Mesendoderm (in vitro differentiated cells): ENCODE data around the gene DST.

Source experiments
- DNase-seq: peaks from one replicate; pipeline ENCODE4 v3.0.0; 2013
- H2AK5ac ChIP-seq: 2 replicates; pipeline ENCODE4 v1.6.1; 2013; ENCODE audit warnings: low read length, inconsistent platforms
- H2BK120ac ChIP-seq: 2 replicates; pipeline ENCODE4 v1.6.1; 2013; ENCODE audit warnings: low read depth, mild to moderate bottlenecking, low read length, moderate library complexity, mixed read lengths
- H2BK15ac ChIP-seq: replicated peaks from 2 replicates; pipeline ENCODE4 v1.6.1; 2013; ENCODE audit warnings: low read depth, mild to moderate bottlenecking, moderate library complexity
- H2BK5ac ChIP-seq: 2 replicates; pipeline ENCODE4 v1.6.1; 2013; ENCODE audit warnings: low read length, inconsistent platforms
- H3K18ac ChIP-seq: 2 replicates; pipeline ENCODE4 v1.6.1; 2013; ENCODE audit warnings: mild to moderate bottlenecking, low read length, mixed read lengths
- H3K23ac ChIP-seq: one replicate; pipeline ENCODE4 v1.6.1; 2013; ENCODE audit warnings: low read length
- H3K27ac ChIP-seq: 2 replicates; pipeline ENCODE4 v1.5.1; 2013; ENCODE audit warnings: low read depth, mild to moderate bottlenecking, inconsistent platforms, low read length, moderate library complexity
- H3K27me3 ChIP-seq: 2 replicates; pipeline ENCODE4 v1.6.1; 2013; ENCODE audit warnings: low read length, control low read depth, mild to moderate bottlenecking, inconsistent platforms; ENCODE audit not compliant: insufficient read depth, poor library complexity
- H3K36me3 ChIP-seq: 2 replicates; pipeline ENCODE4 v1.6.1; 2013; ENCODE audit warnings: low read length, inconsistent platforms; ENCODE audit not compliant: control insufficient read depth, insufficient read depth
- H3K4ac ChIP-seq: one replicate; pipeline ENCODE4 v1.6.1; 2013; ENCODE audit warnings: low read depth, mild to moderate bottlenecking, low read length, moderate library complexity
- H3K4me1 ChIP-seq: 2 replicates; pipeline ENCODE4 v1.6.1; 2013; ENCODE audit warnings: low read depth, low read length, inconsistent platforms; ENCODE audit not compliant: control insufficient read depth
- H3K4me2 ChIP-seq: 2 replicates; pipeline ENCODE4 v1.6.1; 2013; ENCODE audit warnings: low read length
- H3K4me3 ChIP-seq: 2 replicates; pipeline ENCODE4 v1.5.1; 2013; ENCODE audit warnings: mild to moderate bottlenecking, low read length
- H3K56ac ChIP-seq: one replicate; pipeline ENCODE4 v1.6.1; 2013; ENCODE audit warnings: low read length
- H3K79me1 ChIP-seq: 2 replicates; pipeline ENCODE4 v1.6.1; 2013; ENCODE audit warnings: low read length, inconsistent platforms
- H3K79me2 ChIP-seq: 2 replicates; pipeline ENCODE4 v1.6.1; 2013; ENCODE audit warnings: mild to moderate bottlenecking, low read length; ENCODE audit not compliant: control insufficient read depth, insufficient read depth
- H3K9ac ChIP-seq: 2 replicates; pipeline ENCODE4 v1.6.1; 2013; ENCODE audit warnings: low read length, inconsistent platforms
- H4K5ac ChIP-seq: one replicate; pipeline ENCODE4 v1.6.1; 2013; ENCODE audit warnings: low read length
- H4K8ac ChIP-seq: one replicate; pipeline ENCODE4 v1.6.1; 2013; ENCODE audit warnings: low read depth, mild to moderate bottlenecking, control low read depth, low read length, moderate library complexity
- WGBS: extraction: QIAGEN DNeasy Blood & Tissue Kit; methylation state at CpG from one replicate; pipeline ENCODE4 v1.1.7; 2013; ENCODE audit warnings: low lambda C conversion rate, missing lambda C conversion rate; ENCODE audit not compliant: insufficient coverage; ENCODE audit errors: extremely low coverage; 5-methylcytosine and 5-hydroxymethylcytosine counted together

The DST gene

DNA sequence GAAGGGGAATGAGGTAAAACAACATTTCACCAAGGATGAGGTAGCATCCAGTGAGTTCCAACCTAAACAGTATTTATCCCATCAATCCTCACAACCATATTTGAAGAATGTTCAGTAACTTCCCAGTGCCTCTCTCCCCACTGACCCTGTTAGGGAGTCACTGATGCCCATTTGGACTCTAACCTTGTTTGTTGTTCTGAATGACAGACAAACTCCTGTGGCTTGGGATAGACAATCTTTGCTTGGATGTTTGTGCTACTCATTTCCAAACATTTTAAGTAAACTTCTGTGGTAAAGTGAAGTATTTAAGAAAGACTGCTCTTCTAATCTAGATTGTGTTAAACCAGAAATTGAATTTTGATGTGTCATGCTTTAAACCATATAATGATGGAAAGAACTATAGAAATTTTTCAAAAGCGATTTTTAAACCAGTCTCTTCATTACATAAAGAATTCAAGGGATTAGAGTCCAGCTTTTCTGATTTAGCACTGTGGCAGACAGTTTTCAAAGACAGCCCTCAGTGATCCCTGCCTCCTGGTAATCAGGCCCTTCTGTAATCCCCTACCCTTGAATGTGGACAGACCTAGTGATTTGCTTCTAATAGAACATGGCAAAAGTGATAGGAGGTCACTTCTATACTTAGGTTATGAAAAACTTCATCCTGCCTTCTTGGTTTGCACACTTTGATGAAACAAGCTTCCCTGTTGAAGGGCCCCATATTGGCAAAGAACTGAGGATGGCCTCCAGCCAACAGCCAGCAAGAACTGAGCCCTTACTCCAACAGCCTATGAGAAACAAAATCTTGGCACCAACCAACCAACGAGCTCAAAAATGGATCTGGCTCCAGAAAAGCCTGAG lies 191.6 kb downstream of the DST start:
- H3K23ac ChIP-seq, result no peak overlapping the region
- no peaks in the 10 kb centered on the region for H3K79me1 ChIP-seq
- no peak overlapping the region for H3K4me2 ChIP-seq
- no CpG with 5 or more reads among the region's 2 CpGs for WGBS
- no peak overlapping the region for H2BK5ac ChIP-seq
- no peak overlapping the region for H3K56ac ChIP-seq
- H3K36me3 ChIP-seq, result no peaks in the 10 kb centered on the region
- no peak overlapping the region for H3K27ac ChIP-seq
- no peak overlapping the region for H2AK5ac ChIP-seq
- no peak overlapping the region for H3K9ac ChIP-seq
- H2BK15ac ChIP-seq, result no peak overlapping the region
- H3K79me2 ChIP-seq, result no peaks in the 10 kb centered on the region
- no peak overlapping the region for H4K8ac ChIP-seq
- no peak for DNase-seq
- no peak overlapping the region for H2BK120ac ChIP-seq
- no peak overlapping the region for H3K4me3 ChIP-seq
- no peaks in the 10 kb centered on the region for H3K27me3 ChIP-seq
- H3K18ac ChIP-seq, result no peak overlapping the region
- H3K4ac ChIP-seq, result no peak overlapping the region
- H3K4me1 ChIP-seq, result no peaks in the 10 kb centered on the region
- H4K5ac ChIP-seq, result no peak overlapping the region

DNA sequence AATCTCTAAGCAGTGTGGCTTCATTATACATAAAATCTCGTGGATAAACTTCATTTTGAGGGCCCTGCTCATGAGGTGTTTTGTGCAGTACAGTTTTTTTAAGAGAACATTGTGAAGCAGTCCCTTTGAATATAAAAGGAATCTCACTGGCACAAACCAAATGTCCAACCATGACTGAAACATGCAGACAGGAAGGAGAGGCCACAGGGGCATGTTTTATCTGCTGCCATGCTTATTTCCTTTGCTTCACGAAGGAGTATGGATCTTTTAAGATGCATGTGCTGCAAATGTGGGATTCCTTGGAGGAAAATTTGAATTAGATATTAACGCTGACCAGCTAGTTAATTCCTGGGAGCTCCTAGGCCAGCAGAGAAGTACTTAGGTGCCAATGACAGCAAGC lies 192.3 kb downstream of the DST start:
- H3K27ac ChIP-seq, result no peak overlapping the region
- H2BK120ac ChIP-seq, result no peak overlapping the region
- H4K8ac ChIP-seq, result no peak overlapping the region
- H2AK5ac ChIP-seq, result no peak overlapping the region
- H2BK15ac ChIP-seq, result no peak overlapping the region
- no peaks in the 10 kb centered on the region for H3K79me1 ChIP-seq
- no peaks in the 10 kb centered on the region for H3K79me2 ChIP-seq
- no peak overlapping the region for H3K4me2 ChIP-seq
- DNase-seq, result no peak
- H4K5ac ChIP-seq, result no peak overlapping the region
- no peak overlapping the region for H3K18ac ChIP-seq
- no peaks in the 10 kb centered on the region for H3K36me3 ChIP-seq
- no peaks in the 10 kb centered on the region for H3K27me3 ChIP-seq
- no peak overlapping the region for H3K4me3 ChIP-seq
- H3K56ac ChIP-seq, result no peak overlapping the region
- H3K4ac ChIP-seq, result no peak overlapping the region
- H2BK5ac ChIP-seq, result no peak overlapping the region
- WGBS, result no CpG with 5 or more reads among the region's 3 CpGs
- H3K23ac ChIP-seq, result no peak overlapping the region
- H3K9ac ChIP-seq, result no peak overlapping the region
- no peaks in the 10 kb centered on the region for H3K4me1 ChIP-seq

DNA sequence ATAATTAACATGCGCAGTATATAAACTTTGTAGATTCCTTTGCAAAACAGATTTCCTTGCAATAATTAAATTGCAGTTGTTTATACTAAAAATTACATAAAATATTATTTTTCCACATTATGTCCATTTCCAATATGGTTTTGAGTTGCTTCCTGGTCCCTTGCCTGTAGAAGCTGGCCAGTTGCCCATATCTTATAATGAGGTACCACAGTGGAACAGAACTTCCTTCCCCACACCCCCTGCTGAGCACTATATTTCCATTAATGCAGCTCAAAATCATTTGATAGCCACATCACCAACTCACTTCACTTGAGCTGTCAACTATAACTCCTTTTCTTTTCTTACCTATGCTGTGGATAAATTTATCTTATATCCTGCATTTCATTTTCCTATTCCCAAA lies 194.6 kb downstream of the DST start:
- H4K5ac ChIP-seq, result no peak overlapping the region
- DNase-seq, result no peak
- no peaks in the 10 kb centered on the region for H3K27me3 ChIP-seq
- H3K18ac ChIP-seq, result no peak overlapping the region
- no peak overlapping the region for H3K4me3 ChIP-seq
- H3K4me1 ChIP-seq, result no peaks in the 10 kb centered on the region
- H3K23ac ChIP-seq, result no peak overlapping the region
- H3K56ac ChIP-seq, result no peak overlapping the region
- no peak overlapping the region for H4K8ac ChIP-seq
- no peaks in the 10 kb centered on the region for H3K79me2 ChIP-seq
- no peaks in the 10 kb centered on the region for H3K79me1 ChIP-seq
- H3K4me2 ChIP-seq, result no peak overlapping the region
- no CpG with 5 or more reads among the region's 1 CpG for WGBS
- H2AK5ac ChIP-seq, result no peak overlapping the region
- no peaks in the 10 kb centered on the region for H3K36me3 ChIP-seq
- H3K27ac ChIP-seq, result no peak overlapping the region
- H3K9ac ChIP-seq, result no peak overlapping the region
- H2BK5ac ChIP-seq, result no peak overlapping the region
- H2BK120ac ChIP-seq, result no peak overlapping the region
- no peak overlapping the region for H3K4ac ChIP-seq
- no peak overlapping the region for H2BK15ac ChIP-seq

DNA sequence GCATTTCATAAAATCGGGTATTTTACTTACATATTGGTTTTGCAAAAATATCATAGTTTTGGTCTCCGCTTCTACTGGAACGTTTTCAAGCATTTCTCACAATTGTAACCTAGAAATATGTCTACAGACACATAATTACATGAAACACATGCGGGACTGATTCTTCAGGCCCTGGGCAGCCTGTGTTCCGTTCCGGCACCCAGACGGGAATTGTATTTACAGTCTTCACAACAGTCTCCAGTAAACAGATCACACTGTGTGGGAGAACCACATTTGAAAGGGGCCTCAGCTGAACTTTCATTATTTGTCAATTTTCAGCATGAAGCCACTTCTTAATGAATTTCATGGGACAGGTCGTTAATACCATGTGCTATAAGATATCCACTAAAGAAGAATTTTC lies 196.9 kb downstream of the DST start:
- no peak overlapping the region for H2BK120ac ChIP-seq
- no peak overlapping the region for H3K4me2 ChIP-seq
- no peak overlapping the region for H3K23ac ChIP-seq
- H2BK15ac ChIP-seq, result no peak overlapping the region
- no peak overlapping the region for H3K56ac ChIP-seq
- H3K4me1 ChIP-seq, result no peaks in the 10 kb centered on the region
- no peak overlapping the region for H3K4me3 ChIP-seq
- no peak overlapping the region for H2BK5ac ChIP-seq
- no peak overlapping the region for H2AK5ac ChIP-seq
- WGBS, result no CpG with 5 or more reads among the region's 8 CpGs
- no peak overlapping the region for H3K9ac ChIP-seq
- H4K5ac ChIP-seq, result no peak overlapping the region
- H3K27ac ChIP-seq, result no peak overlapping the region
- H3K79me2 ChIP-seq, result no peaks in the 10 kb centered on the region
- no peak for DNase-seq
- H3K27me3 ChIP-seq, result no peaks in the 10 kb centered on the region
- H3K4ac ChIP-seq, result no peak overlapping the region
- no peak overlapping the region for H3K18ac ChIP-seq
- H3K36me3 ChIP-seq, result no peaks in the 10 kb centered on the region
- no peak overlapping the region for H4K8ac ChIP-seq
- no peaks in the 10 kb centered on the region for H3K79me1 ChIP-seq

DNA sequence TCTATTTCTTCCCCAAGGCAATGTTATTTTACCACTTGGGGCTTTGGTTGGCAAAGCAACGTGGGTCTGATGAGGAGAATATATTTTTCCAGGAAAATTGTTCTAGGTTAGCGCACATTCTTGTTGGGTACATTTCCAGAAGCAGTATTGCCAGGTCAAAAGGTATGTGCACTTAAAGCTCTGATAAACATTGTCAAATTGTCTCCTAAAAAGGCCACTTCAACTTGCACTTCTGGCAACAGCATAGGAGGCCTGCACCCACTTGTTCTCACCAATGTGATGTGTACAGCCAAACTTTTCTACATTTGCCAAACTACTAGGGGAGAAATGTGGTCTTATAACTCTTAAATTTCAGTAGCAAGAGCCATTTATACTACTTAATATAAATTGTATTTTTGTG lies 197.8 kb downstream of the DST start:
- Histone ChIP-seq H3K4me2 (no peak overlapping the region), H2AK5ac (no peak overlapping the region), H3K23ac (no peak overlapping the region), H3K4me1 (no peaks in the 10 kb centered on the region), H3K79me1 (no peaks in the 10 kb centered on the region), H4K8ac (no peak overlapping the region), H3K18ac (no peak overlapping the region), H3K79me2 (no peaks in the 10 kb centered on the region), H4K5ac (no peak overlapping the region), H3K36me3 (no peaks in the 10 kb centered on the region), H3K27ac (no peak overlapping the region), H2BK120ac (no peak overlapping the region), H2BK5ac (no peak overlapping the region), H3K27me3 (no peaks in the 10 kb centered on the region), H2BK15ac (no peak overlapping the region), H3K4ac (no peak overlapping the region), H3K9ac (no peak overlapping the region), H3K56ac (no peak overlapping the region), H3K4me3 (no peak overlapping the region)
- DNase-seq, result no peak
- no CpG with 5 or more reads among the region's 2 CpGs for WGBS

DNA sequence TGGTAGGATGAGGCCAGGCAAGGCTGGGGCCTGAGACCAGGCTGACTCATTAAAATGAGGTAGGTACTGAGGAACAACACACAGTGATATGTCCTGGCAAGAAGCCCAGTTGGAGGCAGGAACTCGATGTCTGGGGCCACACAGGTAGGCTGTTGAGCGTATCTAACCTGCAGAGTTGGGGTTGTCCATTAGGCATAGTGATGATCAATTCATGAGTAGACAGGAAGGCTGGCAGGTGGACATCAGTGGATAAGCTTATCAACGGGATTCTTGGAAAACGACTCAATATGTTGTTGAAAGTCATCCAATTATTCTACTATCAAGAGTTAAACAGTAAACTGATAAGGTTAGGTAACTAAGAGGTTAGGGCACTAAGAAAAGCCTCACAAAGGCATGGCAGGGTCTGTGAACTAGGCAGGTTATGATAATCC lies 202.1 kb downstream of the DST start:
- Histone ChIP-seq H3K56ac (no peak overlapping the region), H4K8ac (no peak overlapping the region), H3K4me3 (no peak overlapping the region), H2BK120ac (no peak overlapping the region), H3K9ac (no peak overlapping the region), H3K4ac (no peak overlapping the region), H3K36me3 (no peaks in the 10 kb centered on the region), H2AK5ac (no peak overlapping the region), H3K4me1 (no peaks in the 10 kb centered on the region), H3K4me2 (no peak overlapping the region), H3K79me2 (no peaks in the 10 kb centered on the region), H3K18ac (no peak overlapping the region), H3K23ac (no peak overlapping the region), H4K5ac (no peak overlapping the region), H2BK5ac (no peak overlapping the region), H2BK15ac (no peak overlapping the region), H3K27me3 (no peaks in the 10 kb centered on the region), H3K27ac (no peak overlapping the region), H3K79me1 (no peaks in the 10 kb centered on the region)
- DNase-seq, result peak; percentile 6
- no CpG with 5 or more reads among the region's 4 CpGs for WGBS
